Measurements from ENCODE around the gene IFT25.

IFT25 gene

DNA sequence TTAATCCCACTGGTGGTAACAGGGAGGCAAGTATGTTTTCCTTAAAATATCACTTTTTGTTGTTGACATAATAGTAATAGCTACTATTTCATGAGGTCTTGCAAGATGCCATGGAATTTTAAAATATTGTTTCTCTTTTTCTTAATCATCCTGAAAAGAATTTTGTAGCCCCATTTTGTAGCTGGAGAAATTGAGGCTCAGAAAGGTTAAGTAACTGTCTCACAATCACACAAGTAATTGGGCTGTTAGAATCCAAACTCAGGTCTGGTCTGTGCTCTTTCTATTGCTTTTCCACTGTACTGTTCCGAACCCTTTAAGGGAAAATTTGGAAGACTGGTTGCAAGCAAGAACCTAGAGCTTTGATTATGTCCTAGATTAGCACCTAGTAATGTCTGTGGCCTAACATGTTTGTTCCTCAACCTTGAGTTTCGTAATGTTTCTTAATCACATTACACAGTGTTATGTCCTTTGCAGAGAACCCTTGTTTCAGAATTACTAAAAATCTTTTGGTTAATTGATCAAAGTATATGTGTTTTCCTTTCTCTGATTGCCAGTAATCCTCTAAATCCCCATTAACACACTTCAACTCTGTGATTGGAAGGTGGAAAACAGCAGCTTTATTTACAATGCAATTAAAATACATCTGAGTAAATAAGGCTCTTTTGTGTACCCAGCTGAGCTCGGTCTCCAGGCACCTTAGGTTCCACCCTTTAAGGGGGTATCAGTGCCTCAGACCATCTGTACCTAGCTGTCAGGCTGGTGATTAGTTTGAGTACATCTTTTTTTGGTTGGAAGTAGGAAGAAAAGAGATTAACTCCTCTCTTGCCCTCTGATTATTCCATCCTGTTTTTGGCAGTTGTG, 11.0 kb upstream of the IFT25 start:
- ATAC-seq (no peak), DNase-seq (no peak)

DNA sequence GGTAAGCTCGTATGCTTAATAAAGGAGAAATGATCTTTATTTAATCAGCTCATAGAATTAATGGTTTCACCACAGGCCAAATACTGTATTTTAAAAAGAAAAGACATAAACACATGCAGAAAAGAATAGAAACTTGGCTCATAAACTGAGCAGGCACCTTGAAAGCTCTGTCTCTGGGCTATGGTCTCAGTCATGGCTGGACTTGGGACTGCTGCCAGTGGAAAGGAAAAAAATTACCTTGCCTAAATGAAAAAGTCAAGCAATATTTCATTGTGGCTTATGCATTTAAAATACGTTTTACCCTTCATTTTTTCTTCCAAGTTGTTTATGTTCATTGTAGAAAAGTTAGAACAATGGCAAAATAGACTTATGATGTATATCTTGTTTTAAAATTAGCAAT, 8.6 kb upstream of the IFT25 start:
- ATAC-seq (no peak), DNase-seq (no peak)

DNA sequence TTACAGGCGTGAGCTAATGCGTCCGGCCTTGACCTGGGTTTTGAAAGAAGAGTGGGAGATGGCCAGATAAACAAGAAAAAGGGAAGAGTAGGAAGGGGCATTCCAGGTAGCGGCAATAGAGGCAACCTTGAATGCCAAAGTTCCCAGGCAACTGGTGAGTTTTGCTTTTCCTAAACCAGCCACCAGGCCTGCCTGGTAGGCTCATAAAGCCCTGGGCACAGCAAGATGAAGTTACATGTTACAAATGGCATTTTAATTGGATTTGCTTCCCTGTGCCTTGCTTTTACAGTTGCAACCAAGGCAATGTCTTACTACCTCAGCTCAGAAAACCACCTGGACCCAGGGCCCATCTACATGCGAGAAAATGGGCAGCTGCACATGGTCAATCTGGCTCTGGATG, 6.2 kb upstream of the IFT25 start:
- DNase-seq = no peak
- no peak for ATAC-seq

DNA sequence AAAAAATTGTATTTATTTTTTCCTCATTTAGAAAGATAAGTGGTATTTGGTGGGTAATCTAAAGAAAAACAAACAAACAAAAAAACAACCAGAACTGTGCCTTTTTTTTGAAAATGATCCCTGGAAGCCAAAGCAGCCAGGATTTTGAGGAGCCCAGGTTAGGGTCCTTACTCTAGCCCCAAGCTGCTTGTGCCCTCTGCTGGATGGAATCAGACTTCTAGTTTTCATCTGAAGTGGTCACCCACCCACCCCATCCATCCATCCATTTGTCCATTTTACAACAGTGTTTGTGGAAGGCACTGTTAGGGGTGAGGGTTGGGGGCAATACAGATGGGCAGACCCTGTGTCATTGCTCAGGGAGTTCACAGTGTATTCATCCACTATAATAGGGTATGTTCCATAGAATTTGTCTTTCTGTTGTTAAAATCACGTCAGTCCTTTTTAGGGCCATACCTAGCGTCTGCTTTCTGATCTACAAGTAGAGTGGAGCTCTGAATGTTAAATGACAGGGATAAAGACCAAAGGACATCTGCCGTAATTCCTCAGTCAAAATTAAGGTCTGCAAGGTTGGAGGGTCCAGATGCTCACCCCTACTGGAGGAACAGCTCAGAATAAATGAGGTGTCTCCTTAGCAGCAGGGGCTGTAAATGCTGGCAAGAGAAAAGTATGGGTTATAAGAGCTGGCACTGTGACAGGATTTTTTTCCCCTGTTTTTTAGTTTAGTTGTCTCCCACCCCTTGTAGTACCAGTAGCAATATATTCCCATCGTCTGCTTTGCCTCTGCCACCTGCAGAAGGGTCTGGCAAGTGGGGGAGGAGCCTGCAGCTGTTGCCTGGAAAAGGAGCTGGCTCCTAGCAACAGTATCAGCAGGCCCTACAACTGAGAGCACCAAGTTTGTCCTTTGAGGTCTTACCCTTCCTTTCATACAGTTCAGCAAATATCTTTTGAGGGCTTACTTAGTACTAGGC, 3.8 kb upstream of the IFT25 start:
- ATAC-seq = no peak
- DNase-seq = peak; percentile 42

DNA sequence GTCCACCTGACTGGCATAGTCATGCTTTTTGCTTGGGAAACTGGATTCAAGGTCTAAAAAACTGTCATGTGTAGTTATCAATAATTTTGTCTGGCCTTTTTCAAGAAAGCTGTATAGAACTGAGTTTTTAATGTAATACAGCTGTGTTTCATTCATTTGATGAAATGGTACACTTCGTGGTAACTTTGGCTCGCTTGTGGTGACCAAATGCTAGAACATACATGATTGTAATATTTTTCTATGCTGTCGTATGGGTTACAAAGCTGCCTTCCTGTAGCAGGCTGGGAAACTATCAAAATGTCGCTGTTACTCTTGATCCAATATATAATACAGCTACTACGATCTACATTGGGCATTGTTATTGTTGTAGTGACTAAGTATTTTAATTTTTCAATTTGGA, 2.8 kb upstream of the IFT25 start:
- no peak for ATAC-seq

DNA sequence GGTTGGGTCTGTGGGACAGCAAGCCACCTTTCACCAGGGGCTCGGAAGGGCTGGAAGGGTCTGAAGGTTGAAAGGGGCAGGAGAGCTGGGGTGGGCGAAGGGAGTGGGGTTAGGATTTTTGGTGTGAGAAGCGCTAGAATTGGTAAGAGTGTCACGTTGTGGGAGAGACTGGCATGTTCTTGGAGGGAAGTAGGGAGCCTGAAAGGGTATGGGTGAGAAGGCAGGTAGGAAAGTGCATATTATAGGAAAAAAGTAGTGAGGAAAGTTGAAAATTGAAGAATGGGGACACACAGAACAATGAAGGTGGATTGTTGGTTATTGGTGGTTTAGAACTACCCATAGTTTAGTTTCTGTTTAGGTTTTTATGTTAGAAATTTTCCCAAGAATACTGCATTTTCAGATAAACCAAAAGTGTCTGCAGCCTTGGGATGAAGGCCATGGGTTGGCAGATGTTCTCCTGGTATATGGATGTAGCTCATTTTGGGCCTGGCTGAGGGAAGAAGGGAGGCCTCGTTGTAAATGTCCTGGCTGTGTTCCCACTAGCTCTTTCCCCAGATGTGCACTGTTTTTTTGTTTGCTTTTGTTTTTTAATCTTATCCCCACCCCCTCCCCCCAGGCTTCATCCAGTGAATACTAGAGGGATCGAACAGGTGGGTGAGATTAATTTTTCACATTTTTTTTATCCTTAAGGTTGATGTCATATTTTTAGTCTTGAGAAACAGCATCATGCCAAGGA, 1.8 kb upstream of the IFT25 start:
- no peak for DNase-seq
- no peak for ATAC-seq

More for the DNA sequence above, 2.8 kb upstream of the IFT25 start:
- no peak for DNase-seq

DNA sequence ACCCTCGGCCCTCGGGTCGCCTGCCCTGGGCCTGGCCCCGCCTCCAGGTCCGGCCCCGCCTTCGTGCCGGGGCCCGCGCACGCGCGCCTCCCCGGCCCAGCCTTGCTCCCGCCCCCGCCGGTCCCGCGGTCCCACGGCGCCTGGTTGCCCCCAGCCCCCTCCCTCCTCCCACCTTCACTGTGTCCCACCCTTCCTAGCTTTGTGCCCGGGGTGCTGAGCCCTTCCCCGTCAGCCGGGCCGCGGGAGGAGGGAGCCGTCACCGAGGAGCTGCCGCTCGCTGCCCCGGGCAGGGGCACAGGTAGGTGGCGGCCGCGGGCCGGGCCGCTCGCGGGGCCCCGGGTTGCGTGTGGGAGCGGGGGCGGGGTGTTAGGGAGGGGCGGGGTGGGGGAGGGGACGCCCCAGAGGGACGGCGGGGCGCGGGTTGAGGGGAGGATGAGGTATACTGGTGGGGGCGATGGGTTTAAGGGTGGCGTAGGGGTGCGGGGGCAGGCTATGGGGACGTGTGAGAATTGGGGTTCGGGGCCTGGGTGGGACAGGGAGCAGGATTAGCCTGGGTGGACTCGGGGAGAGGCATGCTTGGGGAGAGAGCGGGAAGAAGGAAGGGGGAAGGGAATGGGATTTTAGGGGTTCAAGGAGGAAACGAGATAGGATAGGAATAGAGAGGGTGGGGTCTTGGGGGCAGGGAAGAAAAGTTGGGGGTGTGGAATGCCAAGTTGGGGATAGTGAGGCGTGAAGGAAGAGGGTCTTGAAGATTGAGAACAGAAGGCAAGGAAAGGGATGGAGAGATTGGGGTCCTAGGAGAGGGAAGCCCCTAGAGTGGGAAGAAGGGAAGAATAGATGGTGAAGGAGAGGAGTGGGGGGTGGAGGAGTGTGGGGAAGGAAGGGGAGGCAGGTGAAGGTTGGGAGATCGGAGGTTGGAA, 1.0 kb upstream of the IFT25 start, which contains the start of gene LRRC42:
TSS of gene LRRC42 (plus strand) at position 99 of the 920 bp plus-strand sequence. CDS start 5,650 bp downstream, outside the sequence.
- no peak for DNase-seq
- peak; percentile 67 for ATAC-seq

DNA sequence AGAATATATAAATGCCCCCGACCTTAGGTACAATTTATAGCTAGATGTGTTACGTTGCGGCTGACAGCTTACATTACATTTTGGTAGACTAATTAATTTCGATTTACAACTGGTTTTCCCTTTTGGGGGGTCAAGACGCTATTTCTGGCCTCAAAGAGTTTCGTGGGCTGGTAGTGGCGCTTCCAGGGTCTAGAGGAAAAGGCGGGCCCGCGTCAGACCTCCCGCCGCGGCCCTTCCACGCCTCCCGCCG, 391 bp downstream of the IFT25 start:
- ATAC-seq (no peak), DNase-seq (no peak)

DNA sequence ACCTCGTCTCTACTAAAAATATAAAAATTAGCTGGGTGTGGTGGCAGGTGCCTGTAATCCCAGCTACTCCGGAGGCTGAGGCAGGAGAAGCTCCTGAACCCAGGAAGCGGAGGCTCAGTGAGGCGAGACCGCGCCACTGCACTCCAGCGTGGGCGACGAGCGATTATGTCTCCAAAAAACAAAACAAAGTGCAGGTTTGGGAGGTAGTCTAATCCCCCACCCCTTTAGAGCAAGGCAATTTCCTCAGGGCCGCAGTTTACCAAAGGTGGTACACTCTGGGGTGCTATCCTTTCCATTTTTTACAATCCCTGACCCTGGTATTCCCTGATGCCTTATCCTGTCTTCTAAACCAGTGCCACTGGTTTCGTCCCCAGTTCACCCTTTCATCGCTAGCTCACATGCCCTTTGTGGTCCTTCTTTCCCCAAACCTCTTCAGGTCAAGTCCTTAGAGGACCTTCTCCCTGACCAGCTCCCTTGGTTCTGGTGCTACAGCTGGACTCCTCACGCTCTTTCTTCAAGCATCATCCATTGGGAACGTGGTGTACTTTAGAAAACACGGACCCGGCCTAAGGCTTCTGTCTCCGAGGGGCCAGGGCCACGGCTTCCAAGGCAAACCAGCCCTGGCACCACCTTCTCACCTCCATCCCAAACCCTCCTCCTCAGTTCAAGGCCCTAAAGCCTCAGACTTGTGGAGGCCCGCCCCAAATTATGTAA, 873 bp downstream of the IFT25 start:
- DNase-seq = peak; percentile 12
- ATAC-seq = no peak

DNA sequence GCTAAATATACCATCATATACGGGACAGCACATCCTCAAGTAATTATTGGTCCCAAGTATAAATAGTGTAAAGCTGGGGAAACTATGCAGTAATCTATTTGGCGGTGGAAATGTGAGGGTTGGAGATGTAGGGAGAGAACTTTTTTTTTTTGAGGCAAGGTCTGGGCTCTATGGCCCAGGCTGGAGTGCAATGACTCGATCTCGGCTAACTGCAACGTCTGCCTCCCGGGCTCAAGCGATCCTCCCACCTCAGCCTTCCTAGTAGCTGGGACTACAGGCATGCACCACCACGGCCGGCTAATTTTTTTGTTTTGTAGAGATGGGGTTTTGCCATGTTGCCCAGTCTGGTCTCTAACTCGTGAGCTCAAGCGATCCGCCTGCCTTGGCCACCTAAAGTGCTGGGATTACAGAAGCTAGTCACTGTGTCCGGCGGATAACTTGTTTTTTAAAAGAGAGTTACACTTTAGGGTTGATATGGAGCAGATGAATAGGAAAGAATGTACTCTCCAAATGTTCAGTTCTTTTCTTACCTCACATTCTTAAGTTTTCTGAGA, 1.9 kb downstream of the IFT25 start:
- ATAC-seq (no peak), DNase-seq (no peak)

DNA sequence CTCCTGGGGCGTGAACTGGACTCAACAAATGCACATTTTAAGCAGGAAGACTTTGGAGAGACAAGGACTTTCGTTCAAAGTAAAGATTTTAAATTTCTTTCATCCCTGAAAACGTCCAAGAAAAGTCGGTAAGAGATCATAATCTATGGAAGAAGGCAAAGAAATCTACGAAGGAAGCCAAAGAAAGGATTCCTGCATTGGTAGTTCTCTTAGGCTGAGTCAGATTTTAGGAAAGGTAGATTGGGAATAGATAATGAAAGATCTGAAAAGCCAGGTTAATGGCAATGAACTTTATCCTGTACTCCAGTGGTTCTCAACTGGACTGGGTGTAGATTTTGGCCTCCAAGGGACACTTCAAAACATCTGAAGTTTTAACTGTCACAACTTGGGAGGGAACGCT, 2.4 kb downstream of the IFT25 start:
- DNase-seq (no peak), ATAC-seq (no peak)

DNA sequence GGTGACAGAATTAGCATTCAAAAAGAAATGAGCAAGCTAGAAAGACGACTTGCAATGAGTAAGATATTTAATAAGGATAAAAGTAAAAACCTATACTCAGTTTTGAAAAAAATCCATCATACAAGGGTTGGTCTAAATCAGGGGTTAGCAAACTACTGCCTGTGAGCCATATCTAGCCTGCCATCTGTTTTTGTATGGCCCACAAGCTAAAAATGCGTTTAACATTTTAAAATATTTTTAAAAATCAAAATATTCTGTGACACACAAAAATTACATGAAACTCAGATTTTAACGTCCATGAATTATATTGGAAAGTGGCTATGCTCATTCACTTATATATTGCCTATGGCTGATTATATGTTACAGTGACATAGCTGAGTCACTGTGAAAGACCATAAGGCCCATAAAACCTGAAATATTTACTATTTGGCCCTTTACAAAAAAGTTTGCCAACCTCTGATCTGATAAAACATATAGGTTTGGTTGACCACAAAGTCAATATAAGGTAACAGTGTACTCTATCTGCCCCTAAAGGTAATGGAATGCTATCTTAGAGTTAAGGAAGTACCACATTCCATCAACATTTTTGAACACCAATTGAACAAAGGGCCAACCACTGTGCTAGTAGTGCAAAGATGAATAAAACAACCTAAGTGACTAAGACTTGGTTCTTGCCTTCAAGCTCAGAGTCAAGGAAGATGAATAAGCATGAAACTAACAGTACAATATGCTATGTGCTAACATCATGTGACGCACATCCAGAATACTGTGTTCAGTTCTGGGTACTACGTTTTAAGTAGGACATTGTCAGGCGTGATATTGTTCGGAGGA, 3.2 kb downstream of the IFT25 start:
- ATAC-seq (no peak), DNase-seq (no peak)

DNA sequence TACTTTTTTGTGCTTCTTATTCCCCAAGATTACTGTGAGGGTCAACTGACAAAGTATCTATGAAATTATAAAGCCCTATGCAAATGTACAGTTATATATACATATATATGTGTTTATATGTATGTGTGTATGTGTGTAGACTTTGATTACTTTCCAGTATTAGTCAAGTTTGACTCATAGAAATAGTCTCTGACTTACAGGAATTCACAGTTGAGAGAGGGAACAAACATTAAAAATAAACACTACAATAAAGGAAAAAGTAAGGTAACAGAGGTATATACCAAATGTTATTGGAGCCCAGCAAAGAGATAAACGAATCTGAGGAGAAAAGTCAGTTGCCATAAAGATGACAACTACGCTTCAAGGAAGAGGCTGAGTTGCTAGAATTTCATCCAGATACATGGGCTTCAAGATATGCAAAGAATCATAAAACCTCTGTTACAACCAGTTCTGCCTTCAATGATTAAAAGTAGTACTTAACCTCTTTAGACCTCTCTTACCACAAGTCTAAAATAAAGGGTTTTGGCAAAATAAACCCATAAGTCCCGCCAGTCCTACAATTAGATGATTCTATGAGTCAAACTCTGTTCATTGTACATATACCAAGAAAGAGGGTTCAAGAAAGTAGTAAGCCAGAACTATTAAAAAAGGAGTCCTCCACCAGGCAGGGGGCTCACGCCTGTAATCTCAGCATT, 7.2 kb downstream of the IFT25 start:
- ATAC-seq = no peak
- no peak for DNase-seq

DNA sequence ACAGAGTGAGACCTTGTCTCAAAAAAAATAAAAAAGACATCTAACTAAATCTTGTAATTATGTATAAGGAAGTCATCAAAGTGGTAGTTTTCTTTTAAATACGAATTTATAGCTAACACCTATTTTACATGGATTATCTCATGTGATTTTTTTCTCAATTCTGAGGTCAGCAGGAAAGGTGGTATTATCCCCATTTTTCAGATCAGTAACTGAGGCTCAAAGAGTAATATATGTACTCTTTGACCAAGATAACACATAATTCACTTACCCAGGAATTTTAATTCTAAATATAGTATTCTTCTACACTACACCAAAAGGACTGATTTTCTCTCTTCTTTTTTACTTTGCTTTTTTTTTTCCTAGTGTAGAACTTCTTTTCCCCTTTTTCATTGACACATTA, 9.1 kb downstream of the IFT25 start:
- DNase-seq = no peak
- ATAC-seq = no peak

DNA sequence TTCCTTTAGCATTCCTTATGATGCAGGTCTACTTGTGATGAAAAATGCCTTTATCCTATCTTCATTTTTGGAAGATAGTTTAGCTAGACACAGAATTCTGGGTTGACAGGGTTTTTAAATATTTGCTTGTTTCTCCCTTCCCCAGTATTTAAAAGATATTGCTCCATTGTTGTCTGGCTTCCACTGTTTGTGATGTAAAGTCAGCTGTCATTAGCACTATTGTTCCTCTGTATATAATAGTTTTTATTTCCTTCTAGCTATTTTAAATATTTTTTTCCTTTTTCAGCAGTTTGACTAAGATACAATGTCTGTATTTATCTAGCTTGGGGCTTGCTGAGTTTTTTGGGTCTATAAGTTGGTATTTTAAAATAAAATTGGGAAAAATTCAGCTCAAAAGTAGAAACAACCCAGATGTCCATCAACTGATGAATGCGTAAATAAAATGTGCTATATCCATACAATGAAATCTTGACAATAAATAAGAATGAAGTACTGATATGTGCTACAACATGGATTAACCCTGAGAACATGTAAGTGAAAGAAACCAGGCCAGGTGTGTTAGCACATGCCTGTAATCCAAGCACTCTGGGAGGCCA, 11.2 kb downstream of the IFT25 start:
- no peak for DNase-seq
- no peak for ATAC-seq

DNA sequence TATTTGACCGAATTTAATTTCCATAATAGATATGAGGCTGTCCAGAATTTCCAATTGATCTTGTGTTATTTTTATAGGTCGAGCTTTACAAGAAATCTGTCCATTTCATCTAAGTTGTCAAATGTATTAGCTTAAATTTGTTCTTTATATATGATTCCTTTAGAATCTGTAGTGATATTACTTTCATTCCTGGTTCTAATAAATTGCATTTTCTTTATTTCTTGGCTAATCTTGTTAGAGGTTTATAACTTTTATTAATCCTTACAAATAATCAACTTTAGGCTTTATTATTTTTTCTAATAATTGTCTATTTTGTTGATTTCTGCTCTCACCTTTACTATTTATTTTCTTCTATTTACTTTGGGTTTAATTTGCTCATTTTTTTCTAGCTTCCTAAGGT, 14.0 kb downstream of the IFT25 start:
- ATAC-seq (no peak), DNase-seq (no peak)

DNA sequence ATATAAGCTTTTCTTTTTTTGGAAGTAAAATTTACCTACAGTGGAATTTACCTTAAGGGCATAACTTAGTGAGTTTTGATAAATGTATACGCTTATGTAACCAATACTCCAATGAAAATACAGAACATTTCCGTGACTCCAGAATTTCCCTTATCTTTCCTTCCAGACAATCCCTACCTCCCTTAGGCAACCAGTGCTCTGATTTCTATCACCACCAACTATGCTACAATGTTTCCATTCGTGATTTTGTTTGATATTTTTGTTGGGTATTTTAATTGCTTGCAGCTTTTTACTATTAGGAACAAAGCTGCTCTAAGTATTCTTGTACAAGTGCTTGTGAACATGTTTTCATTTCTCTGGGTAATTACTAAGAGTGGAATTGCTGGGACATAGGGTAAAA, 14.6 kb downstream of the IFT25 start:
- ATAC-seq = no peak
- no peak for DNase-seq

DNA sequence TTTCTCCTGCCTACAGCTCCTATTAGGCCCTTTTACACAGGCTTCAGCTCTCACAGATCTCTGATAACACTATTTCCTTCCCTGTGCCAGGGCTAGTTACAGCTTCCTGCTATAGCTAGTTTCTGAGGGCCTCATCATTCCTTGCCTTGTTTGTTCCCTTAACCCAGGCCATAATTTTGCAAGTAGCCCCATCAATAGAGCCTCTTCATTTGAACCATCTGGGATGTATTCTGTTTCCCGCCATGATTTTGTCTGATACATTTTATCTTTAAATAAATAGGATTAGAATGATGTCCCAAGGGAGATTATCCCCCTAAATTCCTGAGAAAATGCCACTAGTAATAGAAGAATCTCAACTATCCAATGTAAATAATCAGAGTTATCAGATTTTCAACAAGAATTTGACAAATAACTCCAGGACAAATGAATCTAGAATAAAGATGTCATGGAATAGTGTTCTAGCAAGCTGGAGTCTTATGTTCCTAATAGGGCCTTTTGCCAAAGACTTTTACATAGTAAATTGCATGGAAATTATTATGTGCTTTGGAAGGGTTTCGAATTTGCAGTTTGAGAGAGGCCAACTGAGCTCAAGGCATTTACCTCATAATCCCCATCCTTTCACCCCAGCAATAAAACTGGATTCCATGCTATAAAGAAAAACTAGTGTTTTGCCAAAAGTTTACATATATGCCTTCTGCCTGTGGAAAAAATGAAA, 16.1 kb downstream of the IFT25 start:
- no peak for ATAC-seq
- DNase-seq = no peak
